Measurements from ENCODE around the gene UBAC2.
"Not testable (repeated sequence)": the region's sequence is repeated elsewhere in the genome, so short reads cannot be mapped to it uniquely, and the experiment has no call there.

UBAC2 gene

DNA sequence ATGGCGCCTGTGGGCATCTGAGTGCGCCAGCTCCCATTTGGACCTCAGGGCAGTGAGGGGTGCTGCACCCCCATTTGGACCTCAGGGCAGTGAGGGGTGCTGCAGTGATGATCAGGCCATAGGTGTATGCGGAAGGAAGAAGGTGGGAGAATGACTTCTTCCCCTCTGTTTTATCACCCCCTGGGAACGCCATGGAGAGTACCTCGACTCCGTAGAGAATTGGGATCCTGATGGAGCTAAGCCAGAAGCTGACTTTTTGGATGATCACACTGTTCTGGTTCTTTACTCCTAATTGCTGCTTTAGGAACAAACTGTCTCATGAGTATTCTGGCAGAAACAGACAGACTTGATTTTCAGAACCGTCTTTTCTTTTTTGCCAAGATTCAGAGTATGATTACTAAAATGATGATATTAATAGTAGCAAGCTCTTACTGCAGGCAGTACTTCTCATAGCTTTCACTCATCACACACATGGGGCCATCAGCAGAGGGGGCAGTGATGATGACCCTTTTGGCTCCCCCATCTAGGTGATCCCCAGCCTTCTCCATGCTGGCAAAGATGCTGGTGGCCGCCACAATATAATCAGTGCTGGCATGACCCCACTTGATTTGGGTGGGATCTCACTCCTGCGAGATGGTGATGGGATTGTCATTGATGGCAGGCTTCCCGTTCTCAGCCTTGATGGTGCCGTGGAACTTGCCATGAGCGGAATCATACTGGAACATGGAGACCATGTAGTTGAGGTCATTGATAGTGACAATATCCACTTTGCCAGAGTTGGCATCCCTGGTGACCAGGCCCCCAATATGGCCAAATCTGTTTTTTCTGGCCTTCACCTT lies 10.3 kb upstream of the UBAC2 start:
- DNase-seq, result no peak

DNA sequence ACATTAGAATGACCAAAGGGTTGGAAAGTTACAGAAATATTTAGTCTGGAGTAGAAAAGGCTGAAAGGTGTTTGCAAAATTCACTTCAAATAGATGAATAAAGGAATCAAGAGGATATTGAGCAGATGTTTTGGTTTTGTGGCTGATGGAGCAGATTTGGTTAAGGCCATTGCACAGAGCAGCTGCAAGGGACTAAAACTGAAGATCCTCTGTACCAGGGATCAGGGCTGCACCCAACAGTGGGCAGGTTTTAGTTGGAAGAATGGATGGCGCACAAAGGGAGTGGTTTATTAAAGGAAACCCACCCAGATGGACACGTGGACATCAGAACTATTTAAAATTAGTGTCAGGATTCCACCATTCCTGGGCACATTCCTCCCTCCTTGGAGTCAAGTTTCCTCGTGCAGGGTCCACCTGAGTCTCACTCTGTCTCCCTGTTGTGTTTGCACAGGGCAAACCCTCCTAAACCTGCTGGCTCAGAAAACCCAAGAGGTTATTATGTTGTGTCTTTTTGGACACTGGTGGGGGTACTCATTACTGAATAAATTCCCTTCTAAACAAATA lies 9.2 kb upstream of the UBAC2 start:
- DNase-seq, result no peak

DNA sequence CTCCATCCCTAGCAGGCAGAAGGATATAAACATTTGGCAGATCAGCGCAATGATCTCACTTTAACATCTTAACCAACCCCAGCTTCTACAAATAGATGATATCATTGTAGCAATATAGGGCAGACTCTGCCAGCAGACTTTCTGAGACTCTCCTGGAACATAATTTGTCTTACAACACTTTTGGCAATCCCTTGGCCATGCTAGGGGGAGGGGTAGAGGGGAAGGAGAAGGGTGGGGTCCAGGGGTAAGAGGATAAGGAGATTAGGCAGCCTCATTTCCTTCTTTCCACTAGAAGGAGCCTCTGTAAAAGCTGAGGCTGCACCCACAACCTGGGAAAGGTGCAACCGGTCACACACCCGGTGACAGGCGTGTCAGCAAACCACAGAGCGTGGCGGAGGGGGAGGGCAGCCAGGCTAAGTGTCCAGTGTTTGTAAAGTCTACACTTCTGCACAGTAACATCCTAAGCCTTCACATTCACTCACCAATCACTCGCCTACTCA lies 8.7 kb upstream of the UBAC2 start:
- DNase-seq, result no peak

DNA sequence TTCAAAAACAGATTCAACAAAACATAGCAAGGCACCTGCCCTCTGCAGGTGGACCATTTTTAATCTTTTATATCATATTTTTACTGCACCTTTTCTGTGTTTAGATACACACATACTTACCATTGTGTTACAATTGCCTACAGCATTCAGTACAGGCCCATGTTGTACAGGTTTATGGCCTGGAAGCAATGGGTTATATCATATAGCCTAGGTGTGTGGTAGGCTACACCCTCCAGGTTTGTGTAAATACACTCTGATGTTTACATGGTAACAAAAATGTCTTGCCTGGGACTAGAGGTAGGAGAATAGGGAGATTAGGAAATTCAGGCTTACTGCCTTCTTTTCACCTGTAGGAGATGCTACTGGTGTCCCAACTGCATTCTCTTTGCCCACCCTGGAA lies 8.2 kb upstream of the UBAC2 start:
- no peak for DNase-seq

DNA sequence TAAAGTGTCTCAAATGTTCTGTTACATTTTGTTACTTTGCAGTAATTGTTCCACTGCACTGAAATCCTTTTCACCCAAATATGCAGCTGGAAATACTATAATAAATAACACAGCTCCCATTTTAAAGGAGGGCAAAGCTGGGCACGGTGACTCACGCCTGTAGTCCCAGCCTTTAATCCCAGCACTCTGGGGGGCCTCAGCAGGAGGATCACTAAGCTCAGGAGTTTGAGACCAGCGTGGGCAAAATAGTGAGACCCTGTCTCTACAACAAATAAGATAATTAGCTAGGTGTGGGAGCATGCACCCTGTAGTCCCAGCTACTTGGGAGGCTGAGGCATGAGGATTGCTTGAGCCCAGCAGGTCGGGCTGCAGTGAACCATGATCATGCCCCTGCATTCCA lies 7.5 kb upstream of the UBAC2 start:
- no peak for DNase-seq

DNA sequence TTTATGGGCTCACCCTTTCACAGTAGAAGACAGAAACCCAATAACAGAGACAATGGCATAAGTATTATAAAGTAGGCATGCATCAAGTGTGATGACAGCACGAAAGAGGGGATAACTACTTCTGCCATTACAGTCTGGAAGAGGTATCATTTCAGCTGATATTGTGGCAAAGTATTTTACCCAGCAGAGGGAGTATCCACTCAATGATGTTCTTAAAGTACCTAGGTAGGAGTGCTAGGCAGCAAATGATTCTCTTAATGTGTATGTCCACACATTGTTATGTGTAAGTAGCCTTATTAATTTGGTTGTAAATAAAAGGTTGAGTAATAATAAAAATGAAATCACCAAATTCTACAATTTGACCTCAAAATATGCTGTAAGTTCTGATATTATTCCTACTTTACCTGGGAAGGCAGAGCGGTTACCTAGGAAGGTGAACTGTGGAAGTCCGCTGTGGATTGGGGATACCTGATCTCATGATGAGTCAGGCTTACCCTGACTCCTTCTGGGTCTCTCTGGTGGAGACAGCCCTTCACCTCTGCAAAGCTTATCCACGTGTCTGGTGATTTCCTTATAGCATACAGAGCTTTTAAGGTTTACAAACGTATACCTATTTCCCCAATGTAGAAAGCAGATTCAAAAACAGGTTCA lies 4.1 kb upstream of the UBAC2 start:
- DNase-seq, result no peak

DNA sequence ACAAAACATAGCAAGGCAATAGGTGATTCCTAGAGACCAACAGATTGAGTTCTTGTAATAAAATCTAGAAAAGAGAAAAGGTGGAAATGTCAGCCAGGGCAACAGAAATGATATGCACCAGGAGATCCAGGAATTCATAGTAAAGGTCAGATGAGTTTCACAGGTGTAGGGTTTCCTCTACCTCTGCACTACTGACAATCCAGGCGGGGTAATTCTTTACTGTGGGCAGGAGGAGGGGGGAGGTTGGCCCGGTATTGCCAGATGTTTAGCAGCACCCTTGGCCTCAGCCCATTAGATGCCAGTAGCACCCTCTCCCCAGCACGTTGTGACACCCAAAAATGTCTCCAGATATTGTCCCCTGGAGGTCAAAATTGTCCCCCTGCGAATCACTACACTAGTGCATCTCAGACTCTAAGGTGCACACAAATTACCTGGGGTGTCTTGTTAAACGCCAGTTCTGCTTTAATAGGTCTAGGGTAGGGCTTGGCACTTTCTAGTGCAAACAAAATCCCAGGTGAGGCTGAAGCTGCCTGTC lies 3.5 kb upstream of the UBAC2 start:
- DNase-seq, result no peak

DNA sequence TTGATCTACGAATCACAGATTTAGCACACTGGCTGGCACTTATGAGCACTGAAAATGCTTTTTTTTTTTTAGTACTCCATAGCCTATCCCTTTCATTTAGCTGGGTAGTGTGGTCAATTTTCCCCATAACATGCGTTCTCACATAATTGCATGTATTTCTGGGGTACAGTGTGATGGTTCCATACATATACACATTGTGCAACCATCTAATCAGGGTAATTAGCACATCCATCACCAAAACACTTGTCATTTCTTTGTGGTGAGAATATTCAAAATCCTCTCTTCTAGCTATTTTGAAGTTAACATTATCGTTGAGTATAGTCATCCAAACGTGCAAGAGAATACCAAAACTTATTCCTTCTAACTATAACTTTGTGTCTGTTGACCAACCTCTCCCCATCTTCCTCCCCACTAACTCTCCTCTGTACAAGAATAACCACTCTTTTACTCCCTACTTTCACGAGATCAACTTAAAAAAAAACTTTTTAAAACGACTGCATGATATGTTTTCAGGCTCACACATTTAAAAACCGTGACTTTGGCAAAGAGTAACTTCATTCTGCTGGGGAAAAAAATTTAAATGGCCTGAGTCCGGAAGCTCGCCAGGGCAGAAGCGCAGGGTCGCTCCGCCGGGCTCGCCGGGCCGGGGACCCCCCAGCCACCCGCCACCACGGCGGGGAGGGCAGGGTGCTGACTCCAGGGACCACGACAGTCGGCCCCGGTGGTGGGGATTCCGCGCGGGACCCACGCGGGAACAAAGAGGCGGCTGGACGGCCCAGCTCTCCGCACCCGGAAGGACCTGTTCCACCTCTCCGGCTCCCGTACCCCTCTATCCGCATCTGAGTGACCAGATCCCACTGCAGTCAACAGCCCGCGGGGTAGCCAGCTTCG lies 868 bp upstream of the UBAC2 start:
- no peak for DNase-seq

DNA sequence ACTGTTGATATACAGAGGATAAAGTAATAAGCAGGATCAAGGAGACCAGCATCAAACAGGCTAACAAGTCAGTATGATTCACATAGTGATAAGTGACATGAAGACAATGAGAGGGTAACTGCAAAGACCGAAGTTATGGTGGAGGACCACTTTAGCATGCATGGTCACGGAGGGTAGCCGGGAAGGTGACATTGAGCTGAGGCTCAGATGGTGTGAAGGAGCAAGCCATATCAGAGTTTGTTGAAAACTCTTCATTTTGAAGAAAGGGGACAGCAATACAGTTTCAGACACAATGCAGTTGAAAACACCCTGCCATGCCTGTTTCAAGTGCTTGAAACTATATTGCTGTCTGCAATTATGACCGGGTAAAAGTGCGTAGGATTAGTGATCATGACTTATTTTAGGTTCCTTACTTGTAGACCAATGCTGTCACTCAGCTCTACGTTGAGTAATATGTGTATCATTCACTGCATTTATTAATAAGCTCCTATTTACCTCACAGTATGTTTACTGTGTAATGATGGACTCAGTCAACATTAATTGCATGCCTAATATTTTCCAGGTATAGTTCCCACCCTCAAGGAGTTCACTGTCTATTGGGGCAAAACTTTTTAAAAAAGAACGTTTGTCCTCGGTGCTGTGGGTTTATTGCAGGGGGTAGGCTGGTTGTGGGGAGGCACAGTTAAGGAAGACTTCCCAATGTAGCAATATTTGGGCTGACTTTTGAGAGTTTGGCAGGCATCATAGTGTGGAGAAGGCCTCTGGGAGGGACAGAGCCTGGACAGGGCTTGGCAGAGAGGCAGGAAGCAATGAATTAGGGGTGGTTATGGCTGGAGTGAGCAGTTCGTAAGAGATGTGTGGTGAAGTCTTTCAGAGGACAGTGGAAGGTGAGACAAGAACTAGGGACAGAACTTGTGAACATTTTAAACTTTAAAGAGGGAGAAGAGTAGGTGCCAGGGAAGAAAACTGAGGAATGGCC lies 3.2 kb downstream of the UBAC2 start:
- DNase-seq, result no peak

DNA sequence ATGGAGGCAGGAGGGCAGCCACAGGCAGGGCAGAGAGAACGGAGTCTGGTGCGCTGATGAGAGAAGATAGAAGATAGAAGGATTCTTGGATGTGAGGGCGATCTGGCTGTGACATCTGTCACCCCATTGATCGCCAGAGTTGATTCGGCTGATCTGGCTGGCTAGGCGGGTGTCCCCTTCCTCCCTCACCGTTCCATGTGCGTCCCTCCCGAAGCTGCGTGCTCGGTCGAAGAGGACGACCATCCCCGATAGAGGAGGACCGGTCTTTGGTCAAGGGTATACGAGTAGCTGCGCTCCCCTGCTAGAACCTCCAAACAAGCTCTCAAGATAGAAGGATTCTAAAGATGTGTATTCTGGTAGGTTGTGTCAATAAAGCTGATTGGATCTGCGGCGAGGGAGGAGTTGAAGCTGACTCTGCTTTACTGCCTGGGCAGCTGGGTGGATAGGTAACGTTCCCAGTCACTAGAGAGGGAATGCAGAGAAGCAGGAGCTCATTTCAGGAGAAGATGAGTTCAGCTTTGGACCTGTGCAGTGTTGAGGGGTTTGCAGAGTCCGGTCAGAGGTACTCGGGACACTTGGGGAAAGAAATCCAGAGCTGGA lies 5.1 kb downstream of the UBAC2 start:
- no peak for DNase-seq

DNA sequence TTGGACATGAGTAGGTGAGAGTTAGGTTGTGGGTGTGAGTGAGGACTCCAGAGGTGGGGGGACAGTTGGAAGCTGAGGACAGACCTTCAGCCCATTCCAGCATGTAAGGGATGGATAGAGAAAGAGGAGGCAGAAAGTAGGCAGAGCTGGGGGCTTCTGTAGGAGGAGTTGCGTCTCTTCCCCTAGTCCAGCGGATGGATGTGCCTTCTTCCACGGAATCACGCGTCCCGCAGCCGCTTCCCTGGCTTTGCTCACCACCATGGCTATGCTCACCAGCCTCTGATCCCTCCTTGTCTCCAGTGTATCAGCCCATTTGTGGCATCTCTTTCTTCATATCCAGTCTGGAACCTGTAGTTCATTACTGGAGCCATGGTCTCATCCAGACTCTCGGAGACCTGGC lies 5.6 kb downstream of the UBAC2 start:
- no peak for DNase-seq

DNA sequence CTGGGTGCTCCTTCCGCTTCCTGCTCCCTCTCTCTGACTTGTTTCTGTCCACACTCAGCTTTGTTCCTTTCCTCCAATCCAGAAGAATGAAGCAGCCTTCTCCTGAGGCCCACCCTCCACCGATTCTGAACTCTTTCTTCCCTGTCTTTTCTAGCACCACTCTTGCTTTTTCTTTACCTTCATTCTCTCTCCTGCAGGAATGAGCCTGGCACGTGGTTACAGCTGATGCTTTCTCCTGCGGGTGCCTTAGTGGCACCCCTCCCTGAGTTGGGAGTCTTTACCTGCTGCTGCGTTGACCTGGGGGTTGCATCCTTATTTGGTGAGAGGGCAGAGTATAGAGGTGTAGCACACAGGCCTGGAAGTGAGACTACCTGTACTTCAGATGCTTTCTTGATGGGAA lies 6.2 kb downstream of the UBAC2 start:
- DNase-seq, result no peak

DNA sequence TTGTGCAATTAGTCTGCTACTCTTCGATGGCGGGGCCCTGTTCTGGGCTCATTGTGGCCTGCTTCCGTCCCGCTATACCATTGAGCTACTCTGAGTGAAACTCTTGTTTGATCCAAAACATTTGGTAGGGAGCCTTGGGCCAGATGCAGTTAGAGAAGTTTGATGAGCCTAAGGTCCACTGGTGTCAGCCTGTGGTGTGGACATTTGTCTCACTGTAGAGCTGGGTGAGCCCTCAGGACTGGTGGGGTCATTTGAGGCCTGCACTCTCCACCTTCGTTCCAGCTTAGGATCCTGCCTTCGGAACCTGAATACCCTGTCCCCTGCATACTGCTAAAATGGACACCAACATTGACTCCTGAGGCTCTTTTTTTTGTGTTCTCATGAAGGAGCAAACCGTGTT lies 6.9 kb downstream of the UBAC2 start:
- DNase-seq, result no peak

DNA sequence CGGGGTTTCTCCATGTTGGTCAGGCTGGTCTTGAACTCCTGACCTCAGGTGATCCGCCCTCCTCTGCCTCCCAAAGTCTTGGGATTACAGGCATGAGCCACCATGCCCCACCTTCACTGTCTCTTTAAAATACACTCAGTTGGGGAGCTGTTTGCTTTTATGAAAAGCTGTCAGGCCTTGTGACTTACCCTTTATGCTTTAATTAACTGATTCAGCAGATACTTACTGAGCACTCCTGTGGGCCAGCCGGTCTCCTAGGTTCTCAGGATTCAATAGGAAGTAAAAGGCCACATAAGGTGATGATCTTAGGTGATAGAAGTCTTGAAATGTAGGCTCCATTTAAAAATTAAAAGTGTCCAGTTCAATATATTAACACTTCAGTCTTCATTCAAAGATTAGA lies 7.5 kb downstream of the UBAC2 start:
- DNase-seq, result no peak

DNA sequence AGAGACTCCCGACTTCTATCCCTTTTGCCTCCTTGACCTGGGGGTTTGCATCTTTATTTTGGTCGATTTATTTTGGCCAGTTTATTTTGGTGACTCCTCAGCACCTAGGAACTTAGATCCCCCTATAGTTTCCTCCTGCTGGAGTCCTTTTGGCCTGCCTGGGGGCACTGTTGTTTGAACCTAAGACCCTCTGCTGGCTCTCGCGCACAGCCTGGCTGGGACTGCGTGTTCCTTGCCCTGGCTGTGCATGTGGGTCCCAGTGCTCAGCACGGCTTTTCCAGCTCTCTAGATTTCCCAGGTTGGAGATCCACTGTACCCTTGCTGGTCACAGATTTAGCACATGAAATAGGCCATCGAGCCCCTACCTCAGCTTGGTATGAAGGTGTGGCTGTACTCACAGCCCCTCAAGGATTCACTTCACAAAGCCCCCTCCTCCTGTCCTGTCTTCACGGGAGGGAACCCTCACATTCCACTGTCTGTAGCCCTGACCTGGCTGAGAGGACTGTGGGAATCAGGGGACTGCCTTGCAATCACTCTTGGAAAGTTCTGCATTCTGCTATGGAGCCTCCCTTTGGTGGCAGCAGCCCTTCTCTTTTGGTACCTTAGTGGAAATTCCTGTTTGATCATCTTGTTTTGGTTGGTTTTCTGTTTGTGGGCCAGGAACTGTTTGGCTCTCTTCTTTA lies 8.3 kb downstream of the UBAC2 start:
- no peak for DNase-seq

DNA sequence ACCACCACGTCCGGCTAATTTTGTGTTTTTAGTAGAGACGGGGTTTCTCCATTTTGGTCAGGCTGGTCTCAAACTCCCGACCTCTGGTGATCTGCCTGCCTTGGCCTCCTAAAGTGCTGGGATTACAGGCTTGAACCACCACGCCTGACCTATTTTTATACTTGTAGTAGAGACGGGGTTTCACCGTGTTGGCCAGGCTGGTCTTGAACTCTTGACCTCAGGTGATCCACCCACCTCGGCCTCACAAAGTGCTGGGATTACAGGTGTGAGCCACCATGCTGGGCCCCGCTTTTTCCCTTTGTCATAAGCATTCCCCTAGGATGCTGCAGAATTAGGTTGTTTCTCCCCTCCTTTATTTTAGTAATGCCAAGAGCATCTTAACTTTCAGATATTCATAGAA lies 10.0 kb downstream of the UBAC2 start:
- DNase-seq, result not testable (repeated sequence)

DNA sequence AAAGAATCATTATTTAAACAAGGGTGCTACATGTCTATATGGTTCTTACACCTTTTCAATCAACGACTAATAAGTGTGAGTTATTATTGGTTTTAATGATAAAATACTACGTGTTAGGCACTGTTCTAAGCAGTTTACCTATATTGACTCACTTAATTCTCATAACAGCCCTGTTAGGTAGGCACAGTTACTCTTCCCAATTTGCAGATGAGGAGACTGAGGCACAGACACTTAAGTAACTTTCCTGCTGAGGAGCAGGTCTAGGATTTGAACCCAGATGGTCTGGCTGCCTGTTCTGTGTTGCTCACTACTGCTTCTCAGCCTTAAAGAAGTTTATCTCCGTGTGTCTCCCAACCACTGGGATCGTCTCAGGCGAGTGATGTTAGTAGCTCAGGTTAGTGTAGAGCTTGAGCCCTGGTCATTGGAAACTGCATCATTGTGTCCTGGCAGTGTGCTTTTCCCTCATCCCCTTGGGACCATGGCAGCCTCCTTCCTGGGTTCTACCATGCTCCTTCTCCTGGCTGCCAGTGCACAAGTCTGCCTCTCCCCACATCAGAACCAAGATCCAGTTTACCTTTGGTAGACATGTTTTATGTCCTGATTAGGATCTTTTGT lies 10.9 kb downstream of the UBAC2 start:
- no peak for DNase-seq

DNA sequence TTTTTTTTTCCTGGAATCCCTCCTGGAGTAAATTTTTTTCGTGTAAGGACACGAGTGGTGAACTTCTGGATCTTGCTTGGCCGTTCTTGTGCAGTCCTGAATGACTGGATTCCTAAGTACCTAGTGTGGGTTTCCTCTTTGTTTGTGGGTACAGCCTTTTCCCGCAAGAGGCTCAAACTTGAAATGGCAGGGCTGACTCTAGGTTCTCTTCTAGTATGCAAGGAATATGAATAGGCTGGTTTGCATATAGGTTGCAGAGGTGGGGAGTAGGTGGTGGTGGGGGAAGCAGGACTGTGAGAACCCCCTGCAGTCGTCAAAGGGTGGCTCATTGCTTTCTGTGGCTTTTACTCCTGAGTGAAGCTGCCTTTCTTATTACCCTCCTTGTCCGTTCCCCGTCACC lies 13.6 kb downstream of the UBAC2 start:
- no peak for DNase-seq

DNA sequence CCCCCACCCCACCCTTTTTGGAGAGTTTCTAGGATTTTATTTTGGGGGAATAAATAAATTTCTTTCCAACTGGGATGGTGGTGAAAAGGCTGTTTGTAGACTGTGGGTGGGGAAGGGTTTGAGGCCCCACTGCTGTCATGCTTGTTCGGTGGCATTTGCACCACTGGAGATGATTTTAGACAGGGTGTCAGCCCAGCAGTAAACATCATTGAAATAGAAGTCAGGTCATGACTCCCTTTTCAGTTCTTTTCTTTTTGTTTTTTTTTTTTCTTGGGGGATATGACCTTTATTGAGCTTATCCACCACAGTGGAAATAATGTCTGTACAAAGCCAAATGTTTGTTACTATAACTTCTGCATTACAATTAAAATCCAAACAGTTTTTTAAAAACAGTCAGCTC lies 14.1 kb downstream of the UBAC2 start:
- DNase-seq, result no peak

DNA sequence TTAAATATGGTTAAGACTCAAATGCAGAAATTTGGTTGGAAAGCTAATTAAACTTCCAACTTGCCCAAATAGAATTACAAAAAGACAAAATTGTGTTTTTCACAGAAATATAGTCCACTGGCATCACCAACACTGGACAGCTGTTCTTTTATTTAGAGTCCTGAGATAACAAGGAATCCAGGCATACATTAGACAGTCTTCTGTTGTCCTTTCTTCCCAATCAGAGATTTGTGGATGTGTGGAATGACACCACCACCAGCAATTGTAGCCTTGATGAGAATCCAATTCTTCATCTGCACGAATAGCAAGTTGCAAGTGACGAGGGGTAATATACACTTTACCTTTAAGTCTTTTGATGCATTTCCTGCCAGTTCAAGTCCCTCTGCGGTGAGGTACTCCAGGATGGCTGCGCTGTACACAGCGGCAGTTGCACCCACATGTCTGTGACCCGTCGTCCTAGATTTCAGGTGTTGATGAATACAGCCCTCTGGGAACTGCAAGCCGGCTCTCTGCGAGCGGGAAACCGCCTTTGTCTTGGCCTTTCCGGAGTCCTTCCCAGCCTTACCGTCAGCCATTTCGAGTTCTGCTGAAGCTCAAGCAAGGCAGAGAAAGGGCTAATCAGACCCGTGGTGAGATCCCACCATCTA lies 14.7 kb downstream of the UBAC2 start:
- no peak for DNase-seq

Measured in DMS 273 treated with DMSO at 0.1 percent for 48 hours (cell line).